ENCODE data around the gene ST3GAL6. TPM values are rescaled to one million over a fixed set of nuclear protein-coding genes. Genes with fewer than 3 reads are reported as not detected.

ST3GAL6 gene
- total and polyA plus RNA-seq, 2 of the 13 experiments (the other 11 are each of a cell fraction or from before 2014, with no cell fraction given) = 17.5 to 23.2 TPM

DNA sequence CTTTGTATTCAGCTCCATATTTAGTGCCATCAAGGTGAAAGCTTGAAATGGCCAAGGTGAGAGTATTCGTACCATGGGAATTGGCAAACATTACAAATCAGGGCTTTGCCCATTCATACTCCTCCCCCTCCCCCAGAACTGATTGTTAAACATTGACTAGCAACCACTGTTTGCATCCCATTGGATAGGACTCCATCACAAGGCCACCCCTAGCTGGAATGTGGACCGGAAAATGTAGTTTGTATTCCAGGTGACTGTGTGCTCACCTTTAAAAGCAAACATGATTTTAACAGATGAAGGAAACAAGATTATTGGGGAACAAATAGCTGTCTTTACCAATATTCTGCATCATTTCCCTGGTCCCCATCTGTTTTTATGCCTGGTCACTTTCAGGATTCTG, 14.1 kb downstream of the ST3GAL6 start (continued):
- TF ChIP-seq BRD4 (CRISPR knock-in tag; IDR thresholded peaks at IDR 0.05) (0 out of 2 replicates have a peak, but pooled peaks have one; percentile 9), TSC22D2 (CRISPR knock-in tag; IDR thresholded peaks at IDR 0.05; ENCODE audit: borderline replicate concordance) (no peak), MEF2D (CRISPR knock-in tag; IDR thresholded peaks at IDR 0.05) (peak; percentile 20; the same call in 1 of the 2 replicates), CHCHD3 (CRISPR knock-in tag; IDR thresholded peaks at IDR 0.05) (no peak), ZNF7 (CRISPR knock-in tag; IDR thresholded peaks at IDR 0.05) (no peak), PHF5A (CRISPR knock-in tag; IDR thresholded peaks at IDR 0.05; ENCODE audit: low read depth, unreplicated experiment) (no peak), MYC (CRISPR knock-in tag; IDR thresholded peaks at IDR 0.05; ENCODE audit: borderline replicate concordance) (no peak), CBX1 (IDR thresholded peaks at IDR 0.05; ENCODE audit: low read depth) (no peak), NR2C2 (CRISPR knock-in tag; IDR thresholded peaks at IDR 0.05; ENCODE audit: borderline replicate concordance) (peak; percentile 35; the same call in 1 of the 2 replicates), TBP (CRISPR knock-in tag; IDR thresholded peaks at IDR 0.05) (no peak), ZNF572 (CRISPR knock-in tag; IDR thresholded peaks at IDR 0.05) (no peak), YY1 (IDR thresholded peaks at IDR 0.05; ENCODE audit: insufficient read depth, insufficient replicate concordance, low read depth, low read length) (no peak), ZNF547 (CRISPR knock-in tag; IDR thresholded peaks at IDR 0.05) (no peak), SETDB1 (CRISPR knock-in tag; IDR thresholded peaks at IDR 0.05; ENCODE audit: borderline replicate concordance) (no peak), STAT5B (CRISPR knock-in tag; IDR thresholded peaks at IDR 0.05) (no peak), RAD21 (CRISPR knock-in tag; IDR thresholded peaks at IDR 0.05) (no peak), CEBPG (CRISPR knock-in tag; IDR thresholded peaks at IDR 0.05) (peak; percentile 28; the same call in 1 of the 2 replicates), CCDC6 (CRISPR knock-in tag; IDR thresholded peaks at IDR 0.05) (0 out of 2 replicates have a peak, but pooled peaks have one; percentile 44), ZNF224 (CRISPR knock-in tag; IDR thresholded peaks at IDR 0.05) (no peak), HNF4A (CRISPR knock-in tag; IDR thresholded peaks at IDR 0.05) (peak; percentile 69), ZNF484 (CRISPR knock-in tag; IDR thresholded peaks at IDR 0.05; ENCODE audit: borderline replicate concordance, low read depth) (no peak), ZNF644 (CRISPR knock-in tag; IDR thresholded peaks at IDR 0.05; ENCODE audit: low read depth) (0 out of 2 replicates have a peak, but pooled peaks have one; percentile 11), ZNF431 (CRISPR knock-in tag; IDR thresholded peaks at IDR 0.05; ENCODE audit: borderline replicate concordance, low read depth) (no peak), ARHGAP35 (CRISPR knock-in tag; IDR thresholded peaks at IDR 0.05; ENCODE audit: borderline replicate concordance) (no peak), SNRNP70 (IDR thresholded peaks at IDR 0.05; ENCODE audit: low read depth, low read length) (no peak)
- TF ChIP-seq, protein P1, sequence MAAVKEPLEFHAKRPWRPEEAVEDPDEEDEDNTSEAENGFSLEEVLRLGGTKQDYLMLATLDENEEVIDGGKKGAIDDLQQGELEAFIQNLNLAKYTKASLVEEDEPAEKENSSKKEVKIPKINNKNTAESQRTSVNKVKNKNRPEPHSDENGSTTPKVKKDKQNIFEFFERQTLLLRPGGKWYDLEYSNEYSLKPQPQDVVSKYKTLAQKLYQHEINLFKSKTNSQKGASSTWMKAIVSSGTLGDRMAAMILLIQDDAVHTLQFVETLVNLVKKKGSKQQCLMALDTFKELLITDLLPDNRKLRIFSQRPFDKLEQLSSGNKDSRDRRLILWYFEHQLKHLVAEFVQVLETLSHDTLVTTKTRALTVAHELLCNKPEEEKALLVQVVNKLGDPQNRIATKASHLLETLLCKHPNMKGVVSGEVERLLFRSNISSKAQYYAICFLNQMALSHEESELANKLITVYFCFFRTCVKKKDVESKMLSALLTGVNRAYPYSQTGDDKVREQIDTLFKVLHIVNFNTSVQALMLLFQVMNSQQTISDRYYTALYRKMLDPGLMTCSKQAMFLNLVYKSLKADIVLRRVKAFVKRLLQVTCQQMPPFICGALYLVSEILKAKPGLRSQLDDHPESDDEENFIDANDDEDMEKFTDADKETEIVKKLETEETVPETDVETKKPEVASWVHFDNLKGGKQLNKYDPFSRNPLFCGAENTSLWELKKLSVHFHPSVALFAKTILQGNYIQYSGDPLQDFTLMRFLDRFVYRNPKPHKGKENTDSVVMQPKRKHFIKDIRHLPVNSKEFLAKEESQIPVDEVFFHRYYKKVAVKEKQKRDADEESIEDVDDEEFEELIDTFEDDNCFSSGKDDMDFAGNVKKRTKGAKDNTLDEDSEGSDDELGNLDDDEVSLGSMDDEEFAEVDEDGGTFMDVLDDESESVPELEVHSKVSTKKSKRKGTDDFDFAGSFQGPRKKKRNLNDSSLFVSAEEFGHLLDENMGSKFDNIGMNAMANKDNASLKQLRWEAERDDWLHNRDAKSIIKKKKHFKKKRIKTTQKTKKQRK (IDR thresholded peaks at IDR 0.05; ENCODE audit: low read length) = no peak
- TF ChIP-seq, protein P2, sequence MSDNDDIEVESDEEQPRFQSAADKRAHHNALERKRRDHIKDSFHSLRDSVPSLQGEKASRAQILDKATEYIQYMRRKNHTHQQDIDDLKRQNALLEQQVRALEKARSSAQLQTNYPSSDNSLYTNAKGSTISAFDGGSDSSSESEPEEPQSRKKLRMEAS (IDR thresholded peaks at IDR 0.05) = peak; percentile 37; the same call in 1 of the 2 replicates
- TF ChIP-seq, protein P3, sequence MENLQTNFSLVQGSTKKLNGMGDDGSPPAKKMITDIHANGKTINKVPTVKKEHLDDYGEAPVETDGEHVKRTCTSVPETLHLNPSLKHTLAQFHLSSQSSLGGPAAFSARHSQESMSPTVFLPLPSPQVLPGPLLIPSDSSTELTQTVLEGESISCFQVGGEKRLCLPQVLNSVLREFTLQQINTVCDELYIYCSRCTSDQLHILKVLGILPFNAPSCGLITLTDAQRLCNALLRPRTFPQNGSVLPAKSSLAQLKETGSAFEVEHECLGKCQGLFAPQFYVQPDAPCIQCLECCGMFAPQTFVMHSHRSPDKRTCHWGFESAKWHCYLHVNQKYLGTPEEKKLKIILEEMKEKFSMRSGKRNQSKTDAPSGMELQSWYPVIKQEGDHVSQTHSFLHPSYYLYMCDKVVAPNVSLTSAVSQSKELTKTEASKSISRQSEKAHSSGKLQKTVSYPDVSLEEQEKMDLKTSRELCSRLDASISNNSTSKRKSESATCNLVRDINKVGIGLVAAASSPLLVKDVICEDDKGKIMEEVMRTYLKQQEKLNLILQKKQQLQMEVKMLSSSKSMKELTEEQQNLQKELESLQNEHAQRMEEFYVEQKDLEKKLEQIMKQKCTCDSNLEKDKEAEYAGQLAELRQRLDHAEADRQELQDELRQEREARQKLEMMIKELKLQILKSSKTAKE (CRISPR knock-in tag; IDR thresholded peaks at IDR 0.05; ENCODE audit: borderline replicate concordance) = no peak
